Esophagus squamous epithelium (tissue), 5 donors: ENCODE measurements around the gene ELL2. TPM values are rescaled to one million over a fixed set of nuclear protein-coding genes. Genes with fewer than 3 reads are reported as not detected.

ENCODE experiments used
- DNase-seq: peaks from one replicate; lab custom pipeline; 2025; lab: John Stamatoyannopoulos, UW
- H3K27ac ChIP-seq, 4 donors: fragments of 200-600 bp; sonication (generic); one replicate each; pipeline ENCODE4 v1.5.1; 2016 to 2019; ENCODE audit warnings: mild to moderate bottlenecking in 1 of 4
- H3K27me3 ChIP-seq, 4 donors: fragments of 200-600 bp; sonication (generic); 1 replicate in 3 of 4; 2 replicates in 1 of 4; pipeline versions ENCODE4 v1.5.1 to v1.6.0; 2017 to 2021; ENCODE audit warnings: antibody characterized with exemption in 1 of 4
- H3K36me3 ChIP-seq, 3 donors: fragments of 200-600 bp; sonication (generic); one replicate each; pipeline ENCODE4 v1.5.1; 2016 to 2019
- H3K4me1 ChIP-seq, 3 donors: fragments of 200-600 bp; sonication (generic); one replicate each; pipeline ENCODE4 v1.5.1; 2017 to 2019
- H3K4me3 ChIP-seq, 4 donors: fragments of 200-600 bp; sonication (generic); 1 replicate in 3 of 4; 2 replicates in 1 of 4; pipeline ENCODE4 v1.5.1; 2016 to 2019; ENCODE audit warnings: mild to moderate bottlenecking in 2 of 4, moderate library complexity in 1 of 4
- H3K9me3 ChIP-seq, 3 donors: fragments of 200-600 bp; sonication (generic); one replicate each; pipeline ENCODE4 v1.5.1; 2016 to 2019
- POLR2A ChIP-seq, 4 donors: fragments of 450-650 bp; IDR thresholded peaks; one replicate each; pipeline ENCODE4 v1.6.1; 2017; ENCODE audit warnings: antibody characterized with exemption in 4 of 4, mild to moderate bottlenecking in 4 of 4, moderate library complexity in 3 of 4
- WGBS, 2 donors: methylation state at CpG; one replicate each; pipeline ENCODE4 v1.1.5; 2018; 5-methylcytosine and 5-hydroxymethylcytosine counted together
- intact Hi-C: fragments of 100-400 bp; cut with DNase I; formaldehyde crosslinking; loops from one replicate; pipeline ENCODE4 v1.15.0; 2022
- total RNA-seq, 4 donors: library from RNA; depleted of rRNA; stranded (reverse); fragments of >200 nt; gene quantifications; one replicate each; pipeline ENCODE4 v1.1.0, GENCODE V29; 2016
- TF ChIP-seq, protein P1 (sequence below), 6 experiments: fragments of 450-650 bp in 4 of 6; fragments of 200-600 bp in 2 of 6; sonication (generic) in 2 of 6; IDR thresholded peaks; one replicate each; pipeline ENCODE4 v1.5.1; 2016 to 2019; ENCODE audit warnings: antibody characterized with exemption in 6 of 6, mild to moderate bottlenecking in 4 of 6, moderate library complexity in 4 of 6
- donor health status: DM: yes; HTN: yes; CAD: no.

ELL2 gene
- total RNA-seq, 4 donors from 2014 or later, result 74.9 to 124 (median 121) TPM

DNA sequence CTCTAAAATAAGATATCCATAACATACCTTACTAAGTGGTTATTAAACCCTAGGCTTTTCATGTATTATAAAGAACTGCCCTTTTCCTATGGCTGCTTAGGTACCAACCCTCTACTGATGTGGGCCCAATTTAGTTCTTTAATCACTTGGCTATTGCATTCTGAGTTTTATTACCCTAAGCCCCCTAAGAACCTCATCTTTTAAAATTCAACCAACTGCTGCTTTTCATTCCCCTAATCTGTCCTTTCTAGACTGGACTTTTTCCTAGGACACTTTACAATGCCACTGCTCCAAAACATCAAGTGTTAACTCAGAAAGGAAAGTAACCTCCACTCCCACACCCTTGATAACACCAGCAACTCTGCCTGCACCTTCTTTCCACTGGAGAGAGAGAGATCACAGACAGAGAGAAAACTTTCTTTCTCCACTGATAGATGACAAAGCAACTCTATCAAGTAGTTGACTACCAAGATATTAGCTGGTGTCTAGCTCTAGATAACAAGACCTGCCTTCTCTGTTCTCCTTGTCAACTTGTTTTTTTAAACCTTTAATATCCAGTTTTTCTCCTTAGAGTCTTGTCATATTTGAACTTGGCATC is 27.3 kb downstream of the ELL2 start:
- TF ChIP-seq POLR2A (IDR thresholded peaks at IDR 0.05), result no peak
- TF ChIP-seq, protein P1, sequence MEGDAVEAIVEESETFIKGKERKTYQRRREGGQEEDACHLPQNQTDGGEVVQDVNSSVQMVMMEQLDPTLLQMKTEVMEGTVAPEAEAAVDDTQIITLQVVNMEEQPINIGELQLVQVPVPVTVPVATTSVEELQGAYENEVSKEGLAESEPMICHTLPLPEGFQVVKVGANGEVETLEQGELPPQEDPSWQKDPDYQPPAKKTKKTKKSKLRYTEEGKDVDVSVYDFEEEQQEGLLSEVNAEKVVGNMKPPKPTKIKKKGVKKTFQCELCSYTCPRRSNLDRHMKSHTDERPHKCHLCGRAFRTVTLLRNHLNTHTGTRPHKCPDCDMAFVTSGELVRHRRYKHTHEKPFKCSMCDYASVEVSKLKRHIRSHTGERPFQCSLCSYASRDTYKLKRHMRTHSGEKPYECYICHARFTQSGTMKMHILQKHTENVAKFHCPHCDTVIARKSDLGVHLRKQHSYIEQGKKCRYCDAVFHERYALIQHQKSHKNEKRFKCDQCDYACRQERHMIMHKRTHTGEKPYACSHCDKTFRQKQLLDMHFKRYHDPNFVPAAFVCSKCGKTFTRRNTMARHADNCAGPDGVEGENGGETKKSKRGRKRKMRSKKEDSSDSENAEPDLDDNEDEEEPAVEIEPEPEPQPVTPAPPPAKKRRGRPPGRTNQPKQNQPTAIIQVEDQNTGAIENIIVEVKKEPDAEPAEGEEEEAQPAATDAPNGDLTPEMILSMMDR (IDR thresholded peaks at IDR 0.05), result no peak
- no peaks in the 10 kb centered on the region for H3K27me3 ChIP-seq
- intact Hi-C loops, result no loop called here
- DNase-seq, result no peak
- H3K36me3 ChIP-seq, result peaks cover 0 to 49% (median 0%) of the 10 kb centered on the region in 3 donors
- H3K9me3 ChIP-seq, result no peaks in the 10 kb centered on the region
- no peak overlapping the region for H3K27ac ChIP-seq
- no peak overlapping the region for H3K4me3 ChIP-seq
- H3K4me1 ChIP-seq, result peaks cover 4 to 80% (median 11%) of the 10 kb centered on the region in 3 donors

DNA sequence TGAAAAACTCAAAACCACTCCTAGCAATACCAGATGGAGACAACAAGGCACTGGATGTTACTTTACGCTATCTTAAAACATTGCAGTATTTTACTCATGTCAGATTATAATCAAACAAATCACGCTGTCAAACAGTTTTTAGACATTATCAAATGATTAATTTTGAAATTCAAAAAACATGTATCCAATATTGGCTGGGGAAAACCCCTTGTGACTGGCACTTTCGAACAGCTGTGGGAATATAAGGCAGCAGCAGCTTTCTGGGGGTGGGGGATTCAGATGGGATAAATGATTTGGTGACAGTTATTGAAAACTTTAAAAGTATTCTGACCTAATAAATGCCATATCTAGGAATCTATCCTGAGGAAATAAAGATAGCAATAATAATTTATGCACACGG is 28.7 kb downstream of the ELL2 start:
- 67 to 92% methylated on average over 4 of the region's 4 CpGs for WGBS, 2 donors
- peaks cover 0 to 80% (median 17%) of the 10 kb centered on the region in 3 donors for H3K4me1 ChIP-seq
- intact Hi-C loops, result no loop called here
- DNase-seq, result no peak
- H3K27ac ChIP-seq, result no peak overlapping the region
- peaks cover 0 to 43% (median 0%) of the 10 kb centered on the region in 3 donors for H3K36me3 ChIP-seq
- no peaks in the 10 kb centered on the region for H3K9me3 ChIP-seq
- H3K27me3 ChIP-seq, result no peaks in the 10 kb centered on the region
- no peak for TF ChIP-seq POLR2A (IDR thresholded peaks at IDR 0.05)
- TF ChIP-seq, protein P1 (IDR thresholded peaks at IDR 0.05), result no peak
- H3K4me3 ChIP-seq, result no peak overlapping the region

DNA sequence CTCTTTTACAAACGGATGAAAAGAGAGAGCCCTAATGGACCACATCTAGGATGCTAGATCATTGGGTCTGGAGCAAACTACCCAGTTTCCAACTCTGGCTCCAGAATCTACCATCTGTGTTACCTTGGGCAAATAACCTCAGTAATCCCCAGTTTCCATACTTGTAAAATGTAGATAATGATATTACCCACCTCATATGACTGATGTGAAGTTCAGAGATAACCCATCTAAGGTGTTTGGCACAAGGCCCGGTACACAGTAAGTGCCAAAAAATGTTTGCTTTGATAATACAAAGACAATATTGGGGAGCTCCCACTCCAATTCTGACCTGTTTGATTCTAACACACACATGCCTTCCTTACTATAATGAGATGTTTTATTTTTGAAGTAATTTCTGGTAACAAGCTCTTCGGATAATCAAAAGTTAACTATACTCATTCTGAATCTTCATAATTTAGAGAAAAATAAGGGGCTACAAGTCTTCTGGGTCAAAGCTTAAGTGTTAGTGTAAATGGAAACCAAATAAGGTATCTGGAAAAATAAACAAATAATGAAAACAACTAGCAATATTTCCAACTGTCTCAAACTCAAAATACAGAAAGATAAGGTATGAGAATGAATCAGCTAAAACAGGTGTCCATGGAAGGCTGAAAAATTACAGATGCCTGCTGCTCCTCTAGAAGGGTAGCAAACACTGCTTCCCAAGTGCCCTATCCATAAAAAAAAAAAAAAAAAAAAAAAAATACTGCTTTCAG is 30.4 kb downstream of the ELL2 start:
- intact Hi-C loops, result no loop called here
- H3K36me3 ChIP-seq, result peaks cover 0 to 28% (median 0%) of the 10 kb centered on the region in 3 donors
- no peak for DNase-seq
- no peaks in the 10 kb centered on the region for H3K9me3 ChIP-seq
- H3K4me1 ChIP-seq, result peaks cover 0 to 74% (median 18%) of the 10 kb centered on the region in 3 donors
- WGBS, 2 donors, result 74 to 94% methylated on average over 3 of the region's 3 CpGs
- H3K27ac ChIP-seq, result no peak overlapping the region
- no peak for TF ChIP-seq POLR2A (IDR thresholded peaks at IDR 0.05)
- TF ChIP-seq, protein P1 (IDR thresholded peaks at IDR 0.05), result no peak
- H3K27me3 ChIP-seq, result no peaks in the 10 kb centered on the region
- no peak overlapping the region for H3K4me3 ChIP-seq

DNA sequence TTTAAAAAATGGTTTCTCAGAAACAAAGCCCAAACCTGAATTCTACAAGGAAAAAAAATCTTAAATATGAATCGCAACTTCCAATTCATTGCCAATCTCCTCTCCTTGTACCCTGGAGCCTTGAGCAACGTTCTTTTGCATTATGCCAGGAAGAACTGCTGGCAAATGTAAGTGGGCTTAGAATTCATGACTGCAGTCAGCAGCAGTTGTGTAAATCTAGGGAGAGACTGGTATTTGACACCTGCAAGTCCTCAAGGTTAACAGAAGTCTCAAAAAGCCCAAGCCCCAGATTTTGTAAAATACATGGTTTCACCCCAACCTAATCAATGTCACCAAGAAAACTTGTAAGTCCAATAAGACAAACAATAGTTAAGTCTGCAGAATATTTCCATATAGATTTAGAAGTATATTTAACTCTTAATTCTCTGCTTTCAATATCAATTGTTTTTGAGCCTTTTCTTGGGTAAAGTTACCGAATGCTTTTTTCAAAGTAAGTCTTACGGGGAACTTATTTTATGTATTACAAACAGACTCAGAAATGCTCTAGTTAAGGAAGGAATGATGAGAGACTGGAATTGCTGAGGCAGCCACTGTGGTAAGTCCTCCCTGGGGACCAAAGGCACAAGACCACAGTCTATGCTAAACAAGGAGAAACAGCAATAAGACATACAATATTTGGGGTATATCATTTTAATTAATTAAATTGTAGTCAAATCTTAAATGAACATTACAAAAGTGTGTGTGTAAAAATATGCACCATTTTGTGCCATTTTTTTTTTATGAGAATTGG is 31.3 kb downstream of the ELL2 start:
- H3K27ac ChIP-seq, result no peak overlapping the region
- 61 to 75% methylated on average over 4 of the region's 4 CpGs for WGBS, 2 donors
- H3K4me3 ChIP-seq, result no peak overlapping the region
- TF ChIP-seq, protein P1 (IDR thresholded peaks at IDR 0.05), result no peak
- TF ChIP-seq POLR2A (IDR thresholded peaks at IDR 0.05), result no peak
- H3K4me1 ChIP-seq, result peaks cover 0 to 74% (median 27%) of the 10 kb centered on the region in 3 donors
- DNase-seq, result no peak
- intact Hi-C loops, result no loop called here
- H3K27me3 ChIP-seq, result no peaks in the 10 kb centered on the region
- no peaks in the 10 kb centered on the region for H3K9me3 ChIP-seq
- H3K36me3 ChIP-seq, result peaks cover 0 to 21% (median 0%) of the 10 kb centered on the region in 3 donors
